Activated naive CD4-positive, alpha-beta T cell treated with anti-CD3 and anti-CD28 coated beads, Interleukin-2, amount 50 U/mL, for 16 hours (primary cell): ENCODE results near the gene ARL5B.
"Not testable (repeated sequence)": the region's sequence is repeated elsewhere in the genome, so short reads cannot be mapped to it uniquely, and the experiment has no call there.

ENCODE experiments used
- DNase-seq: peaks from one replicate; pipeline ENCODE4 v3.0.0-alpha.2; 2020

Gene ARL5B

GRCh38 chr10:18659125-18659818 is at the start of gene ARL5B:
ARL5B (plus strand) TSS chr10:18659431; CDS start chr10:18659638, 207 bp downstream.
- DNase-seq: peak; percentile 94

GRCh38 chr10:18610517-18610916 is 48.7 kb upstream of the ARL5B start:
- DNase-seq: no peak

- no peak for DNase-seq
Observed at GRCh38 chr10:18611168-18611567, 48.1 kb upstream of the ARL5B start.

GRCh38 chr10:18615618-18616017 is 43.6 kb upstream of the ARL5B start:
- no peak for DNase-seq

- no peak for DNase-seq
Observed at GRCh38 chr10:18616337-18616736, 42.9 kb upstream of the ARL5B start.

GRCh38 chr10:18619016-18619415 is 40.2 kb upstream of the ARL5B start:
- DNase-seq: no peak

- DNase-seq: no peak
Observed at GRCh38 chr10:18620856-18621255, 38.4 kb upstream of the ARL5B start.

GRCh38 chr10:18623671-18624070 is 35.6 kb upstream of the ARL5B start:
- not testable (repeated sequence) for DNase-seq

GRCh38 chr10:18625886-18626285 is 33.3 kb upstream of the ARL5B start:
- DNase-seq: no peak

- peak; percentile 70 for DNase-seq
Observed at GRCh38 chr10:18627452-18628018, 31.7 kb upstream of the ARL5B start.

- not testable (repeated sequence) for DNase-seq
Observed at GRCh38 chr10:18632500-18632899, 26.7 kb upstream of the ARL5B start.

- no peak for DNase-seq
Observed at GRCh38 chr10:18635995-18636394, 23.2 kb upstream of the ARL5B start.

GRCh38 chr10:18637400-18637799 is 21.8 kb upstream of the ARL5B start:
- not testable (repeated sequence) for DNase-seq

- DNase-seq: not testable (repeated sequence)
Observed at GRCh38 chr10:18639719-18640118, 19.5 kb upstream of the ARL5B start.

- DNase-seq: no peak
Observed at GRCh38 chr10:18647151-18647550, 12.1 kb upstream of the ARL5B start.

GRCh38 chr10:18647945-18648344 is 11.3 kb upstream of the ARL5B start:
- DNase-seq: no peak

- no peak for DNase-seq
Observed at GRCh38 chr10:18649364-18649959, 9.8 kb upstream of the ARL5B start.

- DNase-seq: no peak
Observed at GRCh38 chr10:18650404-18650997, 8.7 kb upstream of the ARL5B start.

- peak; percentile 92 for DNase-seq
Observed at GRCh38 chr10:18651324-18652007, 7.8 kb upstream of the ARL5B start, which contains the start of gene NSUN6. NSUN6 (minus strand) TSS chr10:18651587; CDS start chr10:18651203, 384 bp downstream.

- no peak for DNase-seq
Observed at GRCh38 chr10:18653112-18653511, 6.1 kb upstream of the ARL5B start.

- no peak for DNase-seq
Observed at GRCh38 chr10:18656724-18657123, 2.5 kb upstream of the ARL5B start.

GRCh38 chr10:18658271-18659124 is 733 bp upstream of the ARL5B start:
- DNase-seq: no peak
